Panc1 (cell line): ENCODE data around the gene HERC4. TPM values are rescaled to one million over a fixed set of nuclear protein-coding genes. Genes with fewer than 3 reads are reported as not detected.

Experiments
- ATAC-seq: fragments of 200-7000 bp; cut with Tn5 transposase; 2 replicates; pipeline ENCODE4 v1.9.1; 2020; ENCODE audit warnings: mild to moderate bottlenecking, moderate library complexity
- BruUV-seq: library from RNA; stranded (reverse); fragments of 400-500 nt; replicated peaks from 2 replicates; lab custom pipeline; 2021; lab: Mats Ljungman, UMichigan
- CTCF ChIA-PET: fragments of 300-600 bp; sonication (Branson Sonifier 250); formaldehyde crosslinking; loops from one replicate; lab custom pipeline; 2022; ENCODE audit warnings: antibody characterized with exemption; lab: Charles Lee
- POLR2A ChIA-PET: fragments of 300-600 bp; sonication (Branson Sonifier 250); formaldehyde crosslinking; loops from one replicate; lab custom pipeline; 2022; ENCODE audit warnings: antibody characterized with exemption; lab: Charles Lee
- DNase-seq: peaks from one replicate; pipeline ENCODE4 v3.0.0-alpha.2; 2010; ENCODE audit warnings: low read depth, low spot score
- H3K27ac ChIP-seq: 2 replicates; pipeline ENCODE4 v1.5.1; 2011; ENCODE audit warnings: mild to moderate bottlenecking, low read length, inconsistent platforms
- H3K27me3 ChIP-seq: fragments of 200-500 bp; sonication (Bioruptor generic); 2 replicates; pipeline ENCODE4 v1.6.0; 2014; ENCODE audit warnings: low read length, inconsistent platforms; ENCODE audit not compliant: control insufficient read depth, insufficient read depth
- H3K36me3 ChIP-seq: fragments of 200-500 bp; sonication (Bioruptor generic); 2 replicates; pipeline ENCODE4 v1.5.1; 2014; ENCODE audit warnings: inconsistent platforms, mild to moderate bottlenecking, low read length, moderate library complexity; ENCODE audit not compliant: control insufficient read depth, insufficient read depth
- H3K4me1 ChIP-seq: 2 replicates; pipeline ENCODE4 v1.5.1; 2011; ENCODE audit warnings: inconsistent platforms, mild to moderate bottlenecking, low read length, moderate library complexity; ENCODE audit not compliant: control insufficient read depth, insufficient read depth
- H3K4me3 ChIP-seq, 2 experiments: 2 replicates each; pipeline ENCODE4 v1.5.1; 2011 to 2012; ENCODE audit warnings: low read depth in 2 of 2, low read length in 2 of 2, mild to moderate bottlenecking in 2 of 2, inconsistent platforms in 1 of 2, moderate library complexity in 1 of 2
- H3K9me3 ChIP-seq: fragments of 200-500 bp; sonication (Bioruptor generic); 2 replicates; pipeline ENCODE4 v1.5.1; 2014; ENCODE audit warnings: low read depth, mild to moderate bottlenecking, inconsistent platforms, low read length, moderate library complexity; ENCODE audit not compliant: control insufficient read depth, insufficient read depth
- POLR2AphosphoS5 ChIP-seq: IDR thresholded peaks from 2 replicates; pipeline ENCODE4 v1.6.1; 2012; ENCODE audit warnings: mild to moderate bottlenecking, low read depth, low read length, moderate library complexity
- SIN3A ChIP-seq: IDR thresholded peaks from 2 replicates; pipeline ENCODE4 v1.6.1; 2012; ENCODE audit warnings: low read depth, mild to moderate bottlenecking, low read length, moderate library complexity, borderline replicate concordance; ENCODE audit not compliant: insufficient read depth
- TCF7L2 ChIP-seq: IDR thresholded peaks from 2 replicates; pipeline ENCODE4 v1.6.1; 2011; ENCODE audit warnings: mild to moderate bottlenecking, low read depth, low read length, inconsistent platforms
- in situ Hi-C: cut with HindIII; loops from 2 replicates; pipeline ENCODE4 v1.10.0; 2016; ENCODE audit warnings: low sequenced_read_pairs, low pct_unique_long_range_greater_than_20kb
- intact Hi-C: fragments of 100-400 bp; cut with micrococcal nuclease; formaldehyde crosslinking; loops from one replicate; pipeline ENCODE4 v1.10.0; 2022; ENCODE audit not compliant: unreplicated experiment
- total RNA-seq: library from RNA; stranded (reverse); gene quantifications from one replicate; pipeline ENCODE4 v1.2.1, GENCODE V29; 2021; ENCODE audit not compliant: unreplicated experiment
- TF ChIP-seq, protein P1 (sequence below): fragments of 450-650 bp; IDR thresholded peaks from 2 replicates; pipeline ENCODE4 v1.5.1; 2017; ENCODE audit warnings: mild to moderate bottlenecking
- TF ChIP-seq, protein P2 (sequence below), 2 experiments: IDR thresholded peaks; 2 replicates each; pipeline ENCODE4 v1.6.1; 2011 to 2012; ENCODE audit warnings: low read depth in 2 of 2, control low read depth in 1 of 2, low read length in 1 of 2, mild to moderate bottlenecking in 1 of 2, moderate library complexity in 1 of 2; ENCODE audit not compliant: insufficient read depth in 1 of 2

The HERC4 gene
- total RNA-seq, 1 experiment from 2014 or later: 119 TPM

DNA sequence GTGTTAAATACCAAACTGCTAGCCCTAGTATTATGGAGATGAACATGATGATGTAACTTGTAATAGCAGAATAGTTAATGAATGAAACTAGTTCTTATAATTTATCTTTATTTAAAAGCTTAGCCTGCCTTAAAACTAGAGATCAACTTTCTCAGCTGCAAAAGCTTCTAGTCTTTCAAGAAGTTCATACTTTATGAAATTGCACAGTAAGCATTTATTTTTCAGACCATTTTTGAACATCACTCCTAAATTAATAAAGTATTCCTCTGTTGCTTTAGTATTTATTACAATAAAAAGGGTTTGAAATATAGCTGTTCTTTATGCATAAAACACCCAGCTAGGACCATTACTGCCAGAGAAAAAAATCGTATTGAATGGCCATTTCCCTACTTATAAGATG lies 157.4 kb downstream of the HERC4 start:
- CTCF ChIA-PET: no interaction called here
- no peak for ATAC-seq
- TF ChIP-seq POLR2AphosphoS5 (no peak), SIN3A (no peak)
- TF ChIP-seq, protein P1, sequence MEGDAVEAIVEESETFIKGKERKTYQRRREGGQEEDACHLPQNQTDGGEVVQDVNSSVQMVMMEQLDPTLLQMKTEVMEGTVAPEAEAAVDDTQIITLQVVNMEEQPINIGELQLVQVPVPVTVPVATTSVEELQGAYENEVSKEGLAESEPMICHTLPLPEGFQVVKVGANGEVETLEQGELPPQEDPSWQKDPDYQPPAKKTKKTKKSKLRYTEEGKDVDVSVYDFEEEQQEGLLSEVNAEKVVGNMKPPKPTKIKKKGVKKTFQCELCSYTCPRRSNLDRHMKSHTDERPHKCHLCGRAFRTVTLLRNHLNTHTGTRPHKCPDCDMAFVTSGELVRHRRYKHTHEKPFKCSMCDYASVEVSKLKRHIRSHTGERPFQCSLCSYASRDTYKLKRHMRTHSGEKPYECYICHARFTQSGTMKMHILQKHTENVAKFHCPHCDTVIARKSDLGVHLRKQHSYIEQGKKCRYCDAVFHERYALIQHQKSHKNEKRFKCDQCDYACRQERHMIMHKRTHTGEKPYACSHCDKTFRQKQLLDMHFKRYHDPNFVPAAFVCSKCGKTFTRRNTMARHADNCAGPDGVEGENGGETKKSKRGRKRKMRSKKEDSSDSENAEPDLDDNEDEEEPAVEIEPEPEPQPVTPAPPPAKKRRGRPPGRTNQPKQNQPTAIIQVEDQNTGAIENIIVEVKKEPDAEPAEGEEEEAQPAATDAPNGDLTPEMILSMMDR: no peak
- TF ChIP-seq, protein P2, sequence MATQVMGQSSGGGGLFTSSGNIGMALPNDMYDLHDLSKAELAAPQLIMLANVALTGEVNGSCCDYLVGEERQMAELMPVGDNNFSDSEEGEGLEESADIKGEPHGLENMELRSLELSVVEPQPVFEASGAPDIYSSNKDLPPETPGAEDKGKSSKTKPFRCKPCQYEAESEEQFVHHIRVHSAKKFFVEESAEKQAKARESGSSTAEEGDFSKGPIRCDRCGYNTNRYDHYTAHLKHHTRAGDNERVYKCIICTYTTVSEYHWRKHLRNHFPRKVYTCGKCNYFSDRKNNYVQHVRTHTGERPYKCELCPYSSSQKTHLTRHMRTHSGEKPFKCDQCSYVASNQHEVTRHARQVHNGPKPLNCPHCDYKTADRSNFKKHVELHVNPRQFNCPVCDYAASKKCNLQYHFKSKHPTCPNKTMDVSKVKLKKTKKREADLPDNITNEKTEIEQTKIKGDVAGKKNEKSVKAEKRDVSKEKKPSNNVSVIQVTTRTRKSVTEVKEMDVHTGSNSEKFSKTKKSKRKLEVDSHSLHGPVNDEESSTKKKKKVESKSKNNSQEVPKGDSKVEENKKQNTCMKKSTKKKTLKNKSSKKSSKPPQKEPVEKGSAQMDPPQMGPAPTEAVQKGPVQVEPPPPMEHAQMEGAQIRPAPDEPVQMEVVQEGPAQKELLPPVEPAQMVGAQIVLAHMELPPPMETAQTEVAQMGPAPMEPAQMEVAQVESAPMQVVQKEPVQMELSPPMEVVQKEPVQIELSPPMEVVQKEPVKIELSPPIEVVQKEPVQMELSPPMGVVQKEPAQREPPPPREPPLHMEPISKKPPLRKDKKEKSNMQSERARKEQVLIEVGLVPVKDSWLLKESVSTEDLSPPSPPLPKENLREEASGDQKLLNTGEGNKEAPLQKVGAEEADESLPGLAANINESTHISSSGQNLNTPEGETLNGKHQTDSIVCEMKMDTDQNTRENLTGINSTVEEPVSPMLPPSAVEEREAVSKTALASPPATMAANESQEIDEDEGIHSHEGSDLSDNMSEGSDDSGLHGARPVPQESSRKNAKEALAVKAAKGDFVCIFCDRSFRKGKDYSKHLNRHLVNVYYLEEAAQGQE (IDR thresholded peaks at IDR 0.05; ENCODE audit: insufficient read depth in 1 of 2, low read depth in 2 of 2, low read length in 1 of 2): no peak
- Histone ChIP-seq H3K27me3 (no peaks in the 10 kb centered on the region), H3K9me3 (no peaks in the 10 kb centered on the region), H3K4me1 (no peaks in the 10 kb centered on the region; the same call in 1 of the 2 replicates), H3K27ac (no peak overlapping the region), H3K4me3 (no peak overlapping the region), H3K36me3 (peaks cover 41% of the 10 kb centered on the region)
- DNase-seq: no peak
- POLR2A ChIA-PET: interaction anchor here (0.7 kb wide), 2 partner anchors 28 to 434 kb away, joined by 3 read pairs; no protein-coding TSS in a partner anchor
- intact Hi-C loops (no loop called here), in situ Hi-C loops (no loop called here)
- no TSS peak for BruUV-seq

DNA sequence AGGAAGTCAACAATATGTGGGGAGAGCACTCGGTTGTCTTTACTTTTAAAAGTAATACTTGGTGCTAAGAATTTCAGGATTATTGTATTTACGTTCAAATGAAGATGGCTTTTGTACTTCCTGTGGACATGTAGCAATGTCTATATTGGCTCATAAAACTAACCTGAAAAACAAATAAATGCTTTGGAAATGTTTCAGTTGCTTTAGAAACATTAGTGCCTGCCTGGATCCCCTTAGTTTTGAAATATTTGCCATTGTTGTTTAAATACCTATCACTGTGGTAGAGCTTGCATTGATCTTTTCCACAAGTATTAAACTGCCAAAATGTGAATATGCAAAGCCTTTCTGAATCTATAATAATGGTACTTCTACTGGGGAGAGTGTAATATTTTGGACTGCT lies 157.9 kb downstream of the HERC4 start:
- no peaks in the 10 kb centered on the region for H3K9me3 ChIP-seq
- in situ Hi-C loops: no loop called here
- no peaks in the 10 kb centered on the region; the same call in 1 of the 2 replicates for H3K4me1 ChIP-seq
- no peak for TF ChIP-seq TCF7L2
- TF ChIP-seq SIN3A: no peak
- ChIA-PET POLR2A (interaction anchor here (0.7 kb wide), 1 partner anchor 28 kb away, joined by 3 read pairs; no protein-coding TSS in a partner anchor), CTCF (no interaction called here)
- peaks cover 38% of the 10 kb centered on the region for H3K36me3 ChIP-seq
- ATAC-seq (no peak), DNase-seq (no peak)
- no peak overlapping the region for H3K4me3 ChIP-seq
- intact Hi-C loops: no loop called here
- H3K27me3 ChIP-seq: no peaks in the 10 kb centered on the region
- H3K27ac ChIP-seq: no peak overlapping the region
- no TSS peak for BruUV-seq

DNA sequence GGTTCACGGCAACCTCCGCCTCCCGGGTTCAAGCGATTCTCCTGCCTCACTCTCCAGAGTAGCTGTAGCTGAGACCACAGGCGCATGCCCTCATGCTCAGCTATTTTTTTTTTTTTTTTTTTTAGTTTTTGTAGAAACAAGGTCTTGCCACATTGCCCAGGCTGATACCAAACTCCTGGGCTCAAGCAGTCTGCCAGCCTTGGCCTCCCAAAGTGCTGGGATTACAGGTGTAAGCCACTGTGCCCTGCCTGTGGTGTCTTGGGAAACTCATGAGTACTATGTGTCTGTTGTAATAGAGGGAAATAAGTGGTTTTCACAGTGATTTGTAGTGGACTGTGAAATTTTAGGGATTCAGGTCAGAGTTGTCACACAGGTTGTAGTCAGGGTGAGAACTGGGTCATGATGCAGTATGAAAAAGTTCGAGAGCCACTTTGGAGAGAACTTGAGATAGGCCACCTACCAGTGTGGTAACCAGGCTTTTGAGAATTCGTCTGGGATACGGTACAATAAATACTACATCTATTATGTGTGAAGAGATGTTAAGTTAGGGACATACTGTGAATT lies 160.2 kb downstream of the HERC4 start:
- TF ChIP-seq TCF7L2: no peak
- TF ChIP-seq, protein P1: no peak
- TF ChIP-seq POLR2AphosphoS5: no peak; the same call in 1 of the 2 replicates
- no peak for TF ChIP-seq SIN3A
- TF ChIP-seq, protein P2 (IDR thresholded peaks at IDR 0.05; ENCODE audit: insufficient read depth in 1 of 2, low read depth in 2 of 2, low read length in 1 of 2): no peak
- no peak overlapping the region for H3K4me3 ChIP-seq
- BruUV-seq: no TSS peak
- DNase-seq: no peak
- no peaks in the 10 kb centered on the region for H3K27me3 ChIP-seq
- in situ Hi-C loops (no loop called here), intact Hi-C loops (no loop called here)
- POLR2A ChIA-PET: interaction anchor here (0.6 kb wide), 2 partner anchors 50 to 71 kb away, joined by 5 to 9 read pairs; no protein-coding TSS in a partner anchor
- no peaks in the 10 kb centered on the region for H3K9me3 ChIP-seq
- no peaks in the 10 kb centered on the region; the same call in 1 of the 2 replicates for H3K4me1 ChIP-seq
- H3K36me3 ChIP-seq: peaks cover 37% of the 10 kb centered on the region
- no peak overlapping the region for H3K27ac ChIP-seq
- CTCF ChIA-PET: no interaction called here
- no peak for ATAC-seq
